ENCODE data around the gene THSD7A. TPM values are rescaled to one million over a fixed set of nuclear protein-coding genes. Genes with fewer than 3 reads are reported as not detected.

Gene THSD7A
- total and polyA plus RNA-seq, 2 of the 13 experiments (the other 11 are each of a cell fraction or from before 2014, with no cell fraction given) = 0.01 to 0.07 TPM

GRCh38 chr7:11341285-11341944, 490.6 kb downstream of the THSD7A start (continued):
- TF ChIP-seq CTCF (CRISPR knock-in tag; IDR thresholded peaks at IDR 0.05) (peak; percentile 55), ONECUT2 (CRISPR knock-in tag; IDR thresholded peaks at IDR 0.05) (no peak)

- ATAC-seq (no peak), DNase-seq (ENCODE audit: low spot score) (no peak), FAIRE-seq (no peak)
- no peaks in the 10 kb centered on the region for H3K9me3 ChIP-seq (ENCODE audit: low read length)
- BruUV-seq (replicated peaks) = no TSS peak
- no peak overlapping the region for H3K4me2 ChIP-seq (ENCODE audit: low read depth, low read length)
- CTCF ChIA-PET (ENCODE audit: low intra/inter-chr PET ratio, low total read pairs) = no interaction called here
- TF ChIP-seq FOSL1 (CRISPR knock-in tag; IDR thresholded peaks at IDR 0.05; ENCODE audit: borderline replicate concordance) = no peak
- TF ChIP-seq MXD1 (CRISPR knock-in tag; IDR thresholded peaks at IDR 0.05) = no peak
- H3K9ac ChIP-seq (ENCODE audit: insufficient read depth, low read depth, low read length) = no peak overlapping the region
- H3K4me1 ChIP-seq (ENCODE audit: insufficient read depth, low read length) = no peaks in the 10 kb centered on the region
- H3K36me3 ChIP-seq (replicated peaks in 1 of 2; ENCODE audit: control insufficient read depth in 1 of 2, insufficient read depth in 2 of 2, low read length in 2 of 2) = no peaks in the 10 kb centered on the region
- WGBS (ENCODE audit: low lambda C conversion rate) = 8% methylated on average over 2 of the region's 2 CpGs
- H3K27ac ChIP-seq (ENCODE audit: extremely low read length, insufficient read depth, low read length) = no peak overlapping the region
- H3K4me3 ChIP-seq (replicated peaks in 1 of 3; ENCODE audit: insufficient read depth in 1 of 3, low read depth in 2 of 3, low read length in 3 of 3) = no peak overlapping the region
- no peaks in the 10 kb centered on the region for H3K27me3 ChIP-seq (ENCODE audit: control insufficient read depth in 1 of 2, insufficient read depth in 2 of 2, low read length in 2 of 2)
- no peak overlapping the region for H2AFZ ChIP-seq (ENCODE audit: low read length)
- POLR2A ChIA-PET = no interaction called here
- in situ Hi-C loops (cut with HindIII; ENCODE audit: extremely low pct_ligation_motif_present, low pct_unique_long_range_greater_than_20kb) = no loop called here
- intact Hi-C loops (cut with micrococcal nuclease; ENCODE audit: unreplicated experiment) = no loop called here
- H4K20me1 ChIP-seq (ENCODE audit: insufficient read depth, low read length) = no peaks in the 10 kb centered on the region
- no peaks in the 10 kb centered on the region for H3K79me2 ChIP-seq (ENCODE audit: insufficient read depth, low read length)
These were observed 495.6 kb downstream of the THSD7A start for GRCh38 chr7:11336432-11336831.
